ENCODE measurements around the gene KLHL34.

The KLHL34 gene

DNA sequence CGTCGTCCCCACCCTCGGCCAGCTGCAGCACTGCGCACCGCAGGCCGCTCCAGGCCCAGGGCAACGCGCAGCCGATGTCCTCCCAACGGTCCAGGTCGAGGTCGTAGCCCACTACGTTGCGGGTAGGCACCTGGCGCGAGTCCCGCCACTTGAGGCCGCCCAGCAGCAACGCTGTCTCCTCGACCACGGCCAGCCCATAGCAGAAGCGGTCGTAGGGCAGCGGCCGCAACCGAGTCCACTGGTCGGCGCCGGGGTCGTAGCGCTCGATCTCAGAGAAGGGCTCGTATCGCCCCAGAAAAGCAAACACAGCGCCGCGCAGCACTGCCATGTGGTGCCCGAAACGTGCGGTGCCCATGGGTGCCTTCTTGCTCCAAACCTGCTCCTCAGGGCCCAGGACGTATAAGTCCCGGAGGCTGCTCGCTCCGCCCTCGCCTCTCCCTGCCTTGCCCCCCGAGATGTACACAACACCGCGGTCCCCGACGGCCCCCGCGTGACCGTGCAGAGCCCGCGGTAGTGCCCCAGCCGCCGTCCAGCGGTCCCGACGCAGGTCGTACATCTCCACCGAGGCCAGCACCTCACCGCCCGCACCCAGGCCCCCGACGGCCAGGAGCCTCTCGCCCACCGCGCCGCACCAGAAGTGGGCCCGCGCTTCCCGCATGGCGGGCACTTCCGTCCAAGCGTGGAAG is 2.1 kb downstream of the KLHL34 start:
- DNase-seq = no peak

GRCh38 chrX:21645886-21646285 is 12.2 kb downstream of the KLHL34 start:
- no peak for DNase-seq

DNA sequence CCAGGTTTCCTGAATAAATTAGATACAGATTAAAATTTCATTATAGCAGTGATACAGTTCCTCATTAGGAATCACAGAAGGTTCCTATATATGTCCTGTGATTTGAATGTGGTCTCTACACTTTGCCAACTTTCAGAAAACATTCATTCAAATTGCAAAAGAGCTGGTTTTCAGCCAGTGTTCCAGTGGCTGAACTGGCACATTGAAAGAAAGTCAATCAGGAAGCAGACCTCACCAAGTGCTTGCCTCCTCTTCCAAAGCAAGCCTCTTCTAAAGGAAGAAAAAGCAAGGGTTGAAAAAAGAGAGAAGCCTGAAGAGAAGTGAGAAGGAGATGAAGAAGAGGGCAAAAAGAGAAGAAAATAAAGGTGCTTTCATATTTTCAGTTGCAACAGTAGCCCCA is 12.7 kb downstream of the KLHL34 start:
- DNase-seq = no peak

DNA sequence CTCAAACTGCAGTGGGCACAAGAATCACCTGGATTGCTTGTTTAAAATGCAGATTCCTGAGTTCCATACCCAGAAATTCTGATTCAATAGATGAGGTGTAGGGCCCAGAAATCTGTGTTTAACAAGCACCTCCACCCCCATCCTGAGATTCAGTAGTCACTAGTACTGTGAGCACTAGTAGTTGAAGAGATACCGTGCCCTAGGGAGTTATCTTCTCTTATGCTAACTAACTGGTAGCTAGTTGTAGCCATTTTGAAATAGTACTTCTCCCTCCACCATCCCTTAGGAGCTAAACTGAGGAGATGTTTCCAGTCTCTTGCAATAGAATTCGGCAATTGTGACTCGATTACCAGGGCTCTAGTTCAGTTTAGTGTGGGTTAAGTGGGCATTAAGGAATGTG is 18.4 kb downstream of the KLHL34 start:
- no peak for DNase-seq

DNA sequence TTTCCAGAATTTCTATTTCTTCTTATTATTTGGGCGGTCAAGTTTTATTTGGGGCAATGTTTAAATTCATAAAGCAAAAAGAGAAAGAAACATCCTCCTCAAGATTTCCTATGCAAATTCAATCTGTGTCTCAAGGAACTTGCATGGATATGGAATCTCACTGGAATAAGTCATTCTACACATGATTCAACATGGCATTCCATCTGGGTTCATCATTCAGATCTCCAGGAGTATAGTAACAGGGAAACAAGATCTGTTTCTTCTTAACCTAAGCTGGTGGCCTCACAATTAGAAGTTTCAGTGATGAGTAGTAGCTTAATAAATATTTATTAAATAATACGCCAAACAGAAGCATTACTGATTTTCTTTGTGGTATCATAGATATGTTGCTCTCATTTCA is 19.8 kb downstream of the KLHL34 start:
- DNase-seq = no peak

GRCh38 chrX:21632027-21632426 is 26.1 kb downstream of the KLHL34 start:
- DNase-seq = no peak

- no peak for DNase-seq
Measured at GRCh38 chrX:21623778-21624501, 34.2 kb downstream of the KLHL34 start.

GRCh38 chrX:21620234-21620633 is 37.9 kb downstream of the KLHL34 start:
- DNase-seq = no peak

DNA sequence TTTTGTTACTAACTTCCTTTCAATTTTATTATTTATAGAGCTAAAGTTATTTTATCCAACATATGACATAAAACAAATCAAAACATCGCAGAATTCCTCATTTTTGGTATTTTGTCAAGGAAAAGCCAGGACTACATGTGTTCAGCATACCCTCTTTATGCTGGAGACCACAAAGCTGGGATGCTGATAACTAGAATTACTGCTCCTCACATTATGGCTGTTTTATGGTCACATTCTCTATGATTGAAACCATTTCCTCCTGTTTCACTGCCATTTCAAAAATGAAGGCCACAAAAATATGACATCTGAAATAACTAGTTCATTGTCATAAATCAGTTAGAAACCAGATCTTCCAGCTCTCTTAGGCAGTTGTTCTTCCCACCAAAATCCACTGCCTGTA is 41.7 kb downstream of the KLHL34 start:
- DNase-seq = no peak

DNA sequence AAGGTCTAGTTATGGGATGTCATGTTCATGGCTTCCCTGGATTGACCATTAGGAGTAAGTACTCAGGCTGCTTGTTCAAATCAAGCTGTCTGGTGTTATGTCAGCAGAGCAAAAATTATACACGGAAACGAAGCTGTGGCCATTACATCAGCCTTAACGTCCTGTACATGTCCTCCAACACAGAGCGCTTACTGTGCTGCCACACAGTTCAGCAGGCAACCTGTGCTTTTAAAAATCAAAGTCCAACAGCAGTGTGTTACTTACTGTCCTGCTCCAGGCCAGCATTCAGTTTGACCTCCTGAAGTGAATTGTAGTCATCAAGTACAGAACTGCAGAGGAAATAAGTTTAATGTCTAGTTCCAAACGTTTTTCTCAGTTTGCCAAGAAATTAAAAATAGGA is 46.0 kb downstream of the KLHL34 start:
- no peak for DNase-seq

DNA sequence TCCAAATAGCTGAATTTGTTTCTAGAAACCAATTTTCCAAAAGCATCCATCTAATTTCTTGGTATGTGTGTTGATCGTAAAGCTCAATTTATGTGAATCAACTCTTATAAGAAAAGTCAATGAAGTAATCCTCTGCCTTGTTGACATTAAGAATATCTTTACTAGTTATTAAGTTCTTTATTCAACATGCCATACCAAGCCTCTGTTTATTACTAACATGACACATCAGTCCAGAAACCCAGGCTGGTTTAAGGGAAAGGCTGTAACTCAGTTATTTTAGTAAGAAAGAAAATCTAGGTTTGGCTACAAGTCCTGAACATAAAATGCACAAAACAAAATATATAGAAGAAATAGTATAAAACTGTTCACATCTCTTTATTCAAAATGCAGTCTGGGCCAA is 48.0 kb downstream of the KLHL34 start:
- no peak for DNase-seq

GRCh38 chrX:21606002-21606401 is 52.1 kb downstream of the KLHL34 start:
- DNase-seq = no peak
